ENCODE measurements around the gene IQCK. TPM values are rescaled to one million over a fixed set of nuclear protein-coding genes. Genes with fewer than 3 reads are reported as not detected.

The IQCK gene
- polyA plus RNA-seq, 2 of the 4 experiments (the other 2 are of a cell fraction), result 10.3 to 15.6 TPM

DNA sequence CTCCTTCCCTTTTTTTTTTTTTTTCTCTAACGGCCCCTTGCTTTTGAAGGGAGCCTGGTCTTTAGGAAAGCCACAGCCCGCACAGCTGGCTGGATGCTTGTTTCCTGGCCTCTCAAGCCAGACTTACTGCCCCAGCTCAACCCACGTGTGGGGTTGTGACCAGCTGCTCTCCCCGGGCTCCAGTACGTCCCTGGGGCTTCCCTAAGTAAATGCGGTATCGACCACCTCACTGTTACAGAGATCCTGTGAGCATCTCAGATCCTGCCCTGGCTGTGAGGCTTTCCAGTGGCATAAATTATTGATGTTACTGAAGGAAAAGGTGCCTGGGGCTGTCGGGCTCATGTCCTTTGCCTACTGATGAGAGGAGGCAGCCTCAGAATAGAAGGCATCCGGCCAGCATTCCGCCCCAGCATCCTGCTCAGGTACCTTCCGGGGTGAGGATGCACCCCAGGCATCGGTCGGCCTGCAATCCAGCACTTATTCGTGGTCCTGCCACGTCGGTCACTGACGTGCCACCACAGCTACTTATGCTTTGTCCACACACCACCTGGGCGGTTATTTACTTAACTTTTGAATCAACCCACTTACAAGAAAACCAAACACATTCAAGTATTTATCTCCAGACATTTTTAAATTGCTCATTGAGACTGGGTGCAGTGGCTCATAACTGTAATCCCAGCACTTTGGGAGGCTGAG lies 156.9 kb downstream of the IQCK start:
- CTCF ChIA-PET, result interaction anchor here (3.6 to 15.4 kb wide), 2 partner anchors 11 to 277 kb away, joined by 24 to 328 read pairs; partner anchors contain the start of gene GPRC5B
- no peaks in the 10 kb centered on the region for H3K4me1 ChIP-seq
- FAIRE-seq (no peak), ATAC-seq (no peak), DNase-seq (ENCODE audit: low read depth in 1 of 2, low spot score in 1 of 2) (no peak)
- no peaks in the 10 kb centered on the region for H3K9me3 ChIP-seq
- no peak overlapping the region for H3K27ac ChIP-seq
- POLR2A ChIA-PET, result no interaction called here
- H3K4me2 ChIP-seq, result no peak overlapping the region
- WGBS (ENCODE audit: missing lambda C conversion rate), result 87% methylated on average over 16 of the region's 18 CpGs
- TF ChIP-seq, protein P1, sequence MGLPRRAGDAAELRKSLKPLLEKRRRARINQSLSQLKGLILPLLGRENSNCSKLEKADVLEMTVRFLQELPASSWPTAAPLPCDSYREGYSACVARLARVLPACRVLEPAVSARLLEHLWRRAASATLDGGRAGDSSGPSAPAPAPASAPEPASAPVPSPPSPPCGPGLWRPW (IDR thresholded peaks at IDR 0.05), result no peak
- no peak for TF ChIP-seq RFX5 (IDR thresholded peaks at IDR 0.05)
- TF ChIP-seq MAFK (IDR thresholded peaks at IDR 0.05; ENCODE audit: partially characterized antibody), result no peak
- TF ChIP-seq, protein P2, sequence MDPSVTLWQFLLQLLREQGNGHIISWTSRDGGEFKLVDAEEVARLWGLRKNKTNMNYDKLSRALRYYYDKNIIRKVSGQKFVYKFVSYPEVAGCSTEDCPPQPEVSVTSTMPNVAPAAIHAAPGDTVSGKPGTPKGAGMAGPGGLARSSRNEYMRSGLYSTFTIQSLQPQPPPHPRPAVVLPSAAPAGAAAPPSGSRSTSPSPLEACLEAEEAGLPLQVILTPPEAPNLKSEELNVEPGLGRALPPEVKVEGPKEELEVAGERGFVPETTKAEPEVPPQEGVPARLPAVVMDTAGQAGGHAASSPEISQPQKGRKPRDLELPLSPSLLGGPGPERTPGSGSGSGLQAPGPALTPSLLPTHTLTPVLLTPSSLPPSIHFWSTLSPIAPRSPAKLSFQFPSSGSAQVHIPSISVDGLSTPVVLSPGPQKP (IDR thresholded peaks at IDR 0.05; ENCODE audit: low read depth, low read length), result no peak
- TF ChIP-seq, protein P3, sequence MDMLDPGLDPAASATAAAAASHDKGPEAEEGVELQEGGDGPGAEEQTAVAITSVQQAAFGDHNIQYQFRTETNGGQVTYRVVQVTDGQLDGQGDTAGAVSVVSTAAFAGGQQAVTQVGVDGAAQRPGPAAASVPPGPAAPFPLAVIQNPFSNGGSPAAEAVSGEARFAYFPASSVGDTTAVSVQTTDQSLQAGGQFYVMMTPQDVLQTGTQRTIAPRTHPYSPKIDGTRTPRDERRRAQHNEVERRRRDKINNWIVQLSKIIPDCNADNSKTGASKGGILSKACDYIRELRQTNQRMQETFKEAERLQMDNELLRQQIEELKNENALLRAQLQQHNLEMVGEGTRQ (IDR thresholded peaks at IDR 0.05), result no peak
- TF ChIP-seq CHD2 (IDR thresholded peaks at IDR 0.05; ENCODE audit: low read length, partially characterized antibody), result no peak
- TF ChIP-seq, protein P4, sequence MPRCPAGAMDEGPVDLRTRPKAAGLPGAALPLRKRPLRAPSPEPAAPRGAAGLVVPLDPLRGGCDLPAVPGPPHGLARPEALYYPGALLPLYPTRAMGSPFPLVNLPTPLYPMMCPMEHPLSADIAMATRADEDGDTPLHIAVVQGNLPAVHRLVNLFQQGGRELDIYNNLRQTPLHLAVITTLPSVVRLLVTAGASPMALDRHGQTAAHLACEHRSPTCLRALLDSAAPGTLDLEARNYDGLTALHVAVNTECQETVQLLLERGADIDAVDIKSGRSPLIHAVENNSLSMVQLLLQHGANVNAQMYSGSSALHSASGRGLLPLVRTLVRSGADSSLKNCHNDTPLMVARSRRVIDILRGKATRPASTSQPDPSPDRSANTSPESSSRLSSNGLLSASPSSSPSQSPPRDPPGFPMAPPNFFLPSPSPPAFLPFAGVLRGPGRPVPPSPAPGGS (IDR thresholded peaks at IDR 0.05), result no peak
- TF ChIP-seq HEYL (CRISPR knock-in tag; IDR thresholded peaks at IDR 0.05), result no peak
- no peak for TF ChIP-seq MYC (IDR thresholded peaks at IDR 0.05; ENCODE audit: borderline replicate concordance, low read length)
- H3K4me3 ChIP-seq, result no peak overlapping the region

DNA sequence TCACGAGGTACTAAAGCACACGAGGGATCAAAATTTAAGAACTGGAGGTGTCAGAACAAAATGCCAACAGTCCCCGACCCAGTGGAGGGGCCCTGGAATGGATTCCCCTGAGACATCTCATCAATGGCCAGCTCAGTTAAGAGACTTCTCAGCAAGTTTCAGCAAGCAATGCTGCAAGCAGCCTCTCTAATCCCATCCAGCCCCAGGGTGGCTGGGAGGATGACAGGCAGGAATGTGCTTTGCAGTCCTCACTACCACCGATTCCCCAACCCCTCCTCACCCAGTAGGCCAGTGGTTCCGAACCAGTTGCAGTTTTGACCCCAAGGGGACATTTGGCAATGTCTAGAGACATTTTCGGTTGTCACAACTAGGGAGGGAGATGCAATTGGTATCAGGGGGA lies 157.8 kb downstream of the IQCK start:
- FAIRE-seq, result no peak
- CTCF ChIA-PET, result interaction anchor here (1.3 to 15.4 kb wide), 3 partner anchors 10 to 277 kb away, joined by 3 to 328 read pairs (median 24); partner anchors contain the start of gene GPRC5B
- 86% methylated on average over 6 of the region's 6 CpGs for WGBS (ENCODE audit: missing lambda C conversion rate)

DNA sequence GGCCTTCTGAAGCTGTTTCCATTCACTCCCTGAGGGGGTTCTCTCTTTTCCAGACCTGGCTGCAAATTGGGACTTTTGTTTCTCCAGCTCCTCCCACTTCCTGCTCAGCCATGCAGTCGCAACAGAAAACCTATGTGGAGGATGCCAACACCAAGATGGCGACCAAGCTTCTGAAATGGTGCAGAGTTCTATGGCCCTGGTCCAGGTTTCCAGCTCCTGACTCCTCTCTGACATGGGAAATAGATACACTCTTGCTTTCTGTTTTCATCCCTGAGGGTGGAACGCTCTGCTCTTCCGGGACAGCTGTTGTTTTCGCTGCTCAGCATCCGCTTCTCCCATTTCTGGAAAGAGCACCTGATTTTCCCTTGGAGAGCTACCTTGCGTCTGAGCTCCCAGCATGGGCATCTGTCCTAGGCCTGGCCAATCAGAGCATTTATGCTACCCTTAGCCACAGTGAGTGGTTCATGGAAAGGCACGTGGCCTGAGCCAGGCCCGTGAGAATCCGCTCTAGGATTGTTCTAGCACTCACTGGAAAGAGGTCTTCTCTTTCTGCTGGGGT lies 158.5 kb downstream of the IQCK start:
- ChIA-PET CTCF (interaction anchor here (1.3 to 15.4 kb wide), 4 partner anchors 9 to 278 kb away, joined by 3 to 328 read pairs (median 16); partner anchors contain the start of gene GPRC5B), POLR2A (no interaction called here)
- no peak overlapping the region for H3K4me2 ChIP-seq
- H3K27ac ChIP-seq, result no peak overlapping the region
- H3K4me3 ChIP-seq, result no peak overlapping the region
- no peaks in the 10 kb centered on the region for H3K9me3 ChIP-seq
- WGBS (ENCODE audit: missing lambda C conversion rate), result 95% methylated on average over 10 of the region's 10 CpGs
- FAIRE-seq (no peak), ATAC-seq (no peak), DNase-seq (ENCODE audit: low read depth in 1 of 2, low spot score in 1 of 2) (no peak)
- no peaks in the 10 kb centered on the region for H3K4me1 ChIP-seq
- TF ChIP-seq, protein P5, sequence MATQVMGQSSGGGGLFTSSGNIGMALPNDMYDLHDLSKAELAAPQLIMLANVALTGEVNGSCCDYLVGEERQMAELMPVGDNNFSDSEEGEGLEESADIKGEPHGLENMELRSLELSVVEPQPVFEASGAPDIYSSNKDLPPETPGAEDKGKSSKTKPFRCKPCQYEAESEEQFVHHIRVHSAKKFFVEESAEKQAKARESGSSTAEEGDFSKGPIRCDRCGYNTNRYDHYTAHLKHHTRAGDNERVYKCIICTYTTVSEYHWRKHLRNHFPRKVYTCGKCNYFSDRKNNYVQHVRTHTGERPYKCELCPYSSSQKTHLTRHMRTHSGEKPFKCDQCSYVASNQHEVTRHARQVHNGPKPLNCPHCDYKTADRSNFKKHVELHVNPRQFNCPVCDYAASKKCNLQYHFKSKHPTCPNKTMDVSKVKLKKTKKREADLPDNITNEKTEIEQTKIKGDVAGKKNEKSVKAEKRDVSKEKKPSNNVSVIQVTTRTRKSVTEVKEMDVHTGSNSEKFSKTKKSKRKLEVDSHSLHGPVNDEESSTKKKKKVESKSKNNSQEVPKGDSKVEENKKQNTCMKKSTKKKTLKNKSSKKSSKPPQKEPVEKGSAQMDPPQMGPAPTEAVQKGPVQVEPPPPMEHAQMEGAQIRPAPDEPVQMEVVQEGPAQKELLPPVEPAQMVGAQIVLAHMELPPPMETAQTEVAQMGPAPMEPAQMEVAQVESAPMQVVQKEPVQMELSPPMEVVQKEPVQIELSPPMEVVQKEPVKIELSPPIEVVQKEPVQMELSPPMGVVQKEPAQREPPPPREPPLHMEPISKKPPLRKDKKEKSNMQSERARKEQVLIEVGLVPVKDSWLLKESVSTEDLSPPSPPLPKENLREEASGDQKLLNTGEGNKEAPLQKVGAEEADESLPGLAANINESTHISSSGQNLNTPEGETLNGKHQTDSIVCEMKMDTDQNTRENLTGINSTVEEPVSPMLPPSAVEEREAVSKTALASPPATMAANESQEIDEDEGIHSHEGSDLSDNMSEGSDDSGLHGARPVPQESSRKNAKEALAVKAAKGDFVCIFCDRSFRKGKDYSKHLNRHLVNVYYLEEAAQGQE (IDR thresholded peaks at IDR 0.05), result no peak
- no peak for TF ChIP-seq NR3C1 (IDR thresholded peaks at IDR 0.05)
- TF ChIP-seq ZFP36 (IDR thresholded peaks at IDR 0.05; ENCODE audit: borderline replicate concordance, partially characterized antibody), result no peak
- TF ChIP-seq, protein P4 (IDR thresholded peaks at IDR 0.05), result no peak
- no peak for TF ChIP-seq HOXB5 (CRISPR knock-in tag; IDR thresholded peaks at IDR 0.05)
- no peak for TF ChIP-seq JUNB (IDR thresholded peaks at IDR 0.05)
- TF ChIP-seq, protein P3 (IDR thresholded peaks at IDR 0.05), result no peak

More for the DNA sequence above, 157.8 kb downstream of the IQCK start:
- DNase-seq (ENCODE audit: low read depth in 1 of 2, low spot score in 1 of 2) (no peak), ATAC-seq (no peak)
- Histone ChIP-seq H3K27ac (no peak overlapping the region), H3K9me3 (no peaks in the 10 kb centered on the region), H3K4me1 (no peaks in the 10 kb centered on the region), H3K4me3 (no peak overlapping the region), H3K4me2 (no peak overlapping the region)
- POLR2A ChIA-PET, result no interaction called here
- TF ChIP-seq NFE2L2 (conservative IDR thresholded peaks at IDR 0.05; ENCODE audit: low read length) (no peak), SMC3 (IDR thresholded peaks at IDR 0.05) (no peak), CHD4 (IDR thresholded peaks at IDR 0.05; ENCODE audit: borderline replicate concordance) (no peak), HOXB5 (CRISPR knock-in tag; IDR thresholded peaks at IDR 0.05) (no peak), JUNB (IDR thresholded peaks at IDR 0.05) (no peak), FOSB (CRISPR knock-in tag; IDR thresholded peaks at IDR 0.05) (no peak)
- TF ChIP-seq, protein P1 (IDR thresholded peaks at IDR 0.05), result no peak
- TF ChIP-seq, protein P6, sequence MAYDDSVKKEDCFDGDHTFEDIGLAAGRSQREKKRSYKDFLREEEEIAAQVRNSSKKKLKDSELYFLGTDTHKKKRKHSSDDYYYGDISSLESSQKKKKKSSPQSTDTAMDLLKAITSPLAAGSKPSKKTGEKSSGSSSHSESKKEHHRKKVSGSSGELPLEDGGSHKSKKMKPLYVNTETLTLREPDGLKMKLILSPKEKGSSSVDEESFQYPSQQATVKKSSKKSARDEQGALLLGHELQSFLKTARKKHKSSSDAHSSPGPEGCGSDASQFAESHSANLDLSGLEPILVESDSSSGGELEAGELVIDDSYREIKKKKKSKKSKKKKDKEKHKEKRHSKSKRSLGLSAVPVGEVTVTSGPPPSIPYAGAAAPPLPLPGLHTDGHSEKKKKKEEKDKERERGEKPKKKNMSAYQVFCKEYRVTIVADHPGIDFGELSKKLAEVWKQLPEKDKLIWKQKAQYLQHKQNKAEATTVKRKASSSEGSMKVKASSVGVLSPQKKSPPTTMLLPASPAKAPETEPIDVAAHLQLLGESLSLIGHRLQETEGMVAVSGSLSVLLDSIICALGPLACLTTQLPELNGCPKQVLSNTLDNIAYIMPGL (CRISPR knock-in tag; IDR thresholded peaks at IDR 0.05; ENCODE audit: borderline replicate concordance), result no peak

Data from A549 (cell line).